ENCODE data around the gene VPS26A.
A peak's percentile ranks its signal among the peaks of the same experiment; 100 is the strongest.

The VPS26A gene

GRCh38 chr10:69123747-69124562 is at the start of gene VPS26A:
TSS of gene VPS26A (plus strand) at chr10:69124178. CDS start at chr10:69124278, 100 bp downstream.
- DNase-seq, result peak; percentile 84

- DNase-seq, result no peak
Observed at GRCh38 chr10:69074532-69074931, 49.4 kb upstream of the VPS26A start.

DNA sequence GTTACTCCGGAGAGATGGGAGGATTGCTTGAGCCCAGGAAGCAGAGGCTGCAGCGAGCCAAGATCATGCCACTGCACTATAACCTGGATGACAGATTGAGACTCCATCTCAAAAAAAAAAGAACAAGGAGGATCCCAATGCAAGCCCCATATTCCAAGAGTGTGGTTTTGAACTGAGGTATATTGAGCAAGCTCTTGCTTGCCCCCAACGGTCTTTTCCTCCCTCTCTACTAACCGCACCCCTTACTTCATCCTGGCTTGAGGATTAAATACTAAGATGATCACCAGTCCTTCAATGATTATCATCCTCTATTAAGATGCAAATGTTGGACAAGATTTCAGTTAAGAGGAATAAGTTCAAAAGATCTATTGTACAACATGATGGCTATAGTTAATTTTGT is 48.5 kb upstream of the VPS26A start:
- no peak for DNase-seq

DNA sequence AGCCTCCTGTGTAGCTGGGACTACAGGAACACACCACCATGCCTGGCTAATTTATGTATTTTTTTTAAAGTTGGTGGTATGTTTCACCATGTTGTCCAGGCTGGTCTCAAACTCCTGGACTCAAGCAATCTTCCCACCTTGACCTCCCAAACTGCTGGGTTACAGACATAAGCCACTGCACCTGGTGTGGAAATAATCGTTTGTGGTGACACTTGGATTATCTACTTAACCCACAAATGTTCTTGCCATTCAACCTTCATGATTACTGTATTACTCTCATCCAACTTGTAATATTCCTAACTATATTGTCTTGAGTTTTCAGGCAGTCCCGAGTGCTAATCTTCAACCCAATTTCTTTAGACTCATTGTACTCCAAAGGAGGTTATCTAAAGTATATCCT is 45.7 kb upstream of the VPS26A start:
- no peak for DNase-seq

DNA sequence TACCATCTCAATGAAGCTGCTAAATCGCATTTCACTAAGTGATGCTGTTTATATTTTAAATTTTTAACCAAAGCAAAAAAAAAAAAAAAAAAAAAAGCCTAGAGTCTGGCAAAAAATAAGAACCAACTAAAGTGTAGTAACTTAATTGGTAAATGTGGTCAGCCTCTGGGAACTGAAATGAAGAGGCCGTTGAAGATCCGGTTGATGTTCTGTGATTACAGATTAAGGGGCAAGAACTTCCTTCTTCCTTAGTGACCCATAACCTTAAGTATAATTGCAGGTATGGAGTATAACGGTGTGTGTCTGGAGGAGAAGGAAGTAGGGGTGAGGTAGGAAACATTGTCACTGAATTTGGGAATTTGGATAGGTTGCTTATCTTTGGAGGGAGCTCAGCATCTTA is 43.8 kb upstream of the VPS26A start:
- DNase-seq, result no peak

DNA sequence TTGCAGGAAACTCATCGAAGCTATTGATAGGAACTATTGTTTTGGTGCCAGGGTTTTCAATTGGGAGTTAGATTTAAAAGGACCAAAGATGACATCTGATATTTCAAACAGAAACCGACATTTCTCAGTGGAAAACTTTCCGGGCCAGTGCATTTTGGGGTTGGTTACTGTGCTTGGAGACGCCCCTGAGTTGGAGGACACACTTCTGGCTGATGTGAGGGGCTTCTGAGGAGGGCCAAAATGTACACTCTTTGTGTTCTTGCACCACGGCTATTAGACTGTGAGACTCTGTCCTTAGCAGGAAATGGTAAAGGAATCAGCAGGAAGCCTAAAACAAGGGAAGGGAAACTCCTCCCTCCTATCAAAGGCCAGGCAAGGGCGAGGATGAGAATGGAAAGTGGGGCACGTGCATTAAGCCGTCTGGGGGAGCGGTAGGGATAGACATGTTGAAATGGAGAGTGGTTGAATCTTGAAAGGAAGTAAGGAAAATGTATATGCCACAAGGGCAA is 37.9 kb upstream of the VPS26A start:
- DNase-seq, result no peak

DNA sequence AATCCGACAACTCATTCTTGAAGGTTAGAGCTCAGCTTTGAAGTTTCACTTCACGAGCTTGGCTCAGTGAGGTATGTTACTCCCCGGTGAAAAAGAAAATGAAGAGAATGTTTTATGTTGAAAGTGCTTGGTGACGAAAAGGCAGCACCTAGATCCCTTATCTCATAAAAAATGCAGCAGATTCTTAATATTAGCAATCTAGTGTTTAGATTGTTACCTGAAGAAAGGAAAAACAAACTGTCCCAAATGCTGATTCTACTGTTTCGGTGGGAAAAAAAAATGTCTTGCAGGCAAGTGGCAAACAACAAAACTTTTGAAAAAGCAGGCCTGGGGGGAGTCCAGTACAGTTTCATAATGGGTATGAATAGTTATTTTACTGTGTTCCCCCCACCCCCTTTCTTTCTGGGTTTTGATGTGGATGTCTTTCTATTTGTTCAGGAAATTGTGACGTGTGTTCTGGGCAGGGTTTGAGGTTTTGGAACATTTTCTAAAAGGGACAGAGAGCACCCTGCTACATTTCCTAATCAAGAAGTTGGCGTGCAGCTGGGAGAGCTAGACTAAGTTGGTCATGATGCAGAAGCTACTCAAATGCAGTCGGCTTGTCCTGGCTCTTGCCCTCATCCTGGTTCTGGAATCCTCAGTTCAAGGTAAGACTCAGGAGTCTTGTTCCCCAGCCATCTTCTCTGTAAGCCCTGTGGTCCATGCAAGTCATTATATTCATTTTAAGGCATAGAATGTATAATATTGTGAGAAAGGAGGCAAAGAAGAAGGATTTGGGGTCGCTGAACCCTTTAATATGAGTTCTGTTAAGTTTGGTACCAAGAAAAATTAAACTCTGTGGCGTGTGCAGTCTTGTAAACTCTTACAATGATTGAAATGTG is 36.1 kb upstream of the VPS26A start, which contains the start of gene SRGN:
TSS of gene SRGN (plus strand) at position 514 of the 881 bp plus-strand sequence. CDS start at position 569, 55 bp downstream.
- DNase-seq, result no peak

- no peak for DNase-seq
Observed at GRCh38 chr10:69088471-69088769, 35.6 kb upstream of the VPS26A start.

DNA sequence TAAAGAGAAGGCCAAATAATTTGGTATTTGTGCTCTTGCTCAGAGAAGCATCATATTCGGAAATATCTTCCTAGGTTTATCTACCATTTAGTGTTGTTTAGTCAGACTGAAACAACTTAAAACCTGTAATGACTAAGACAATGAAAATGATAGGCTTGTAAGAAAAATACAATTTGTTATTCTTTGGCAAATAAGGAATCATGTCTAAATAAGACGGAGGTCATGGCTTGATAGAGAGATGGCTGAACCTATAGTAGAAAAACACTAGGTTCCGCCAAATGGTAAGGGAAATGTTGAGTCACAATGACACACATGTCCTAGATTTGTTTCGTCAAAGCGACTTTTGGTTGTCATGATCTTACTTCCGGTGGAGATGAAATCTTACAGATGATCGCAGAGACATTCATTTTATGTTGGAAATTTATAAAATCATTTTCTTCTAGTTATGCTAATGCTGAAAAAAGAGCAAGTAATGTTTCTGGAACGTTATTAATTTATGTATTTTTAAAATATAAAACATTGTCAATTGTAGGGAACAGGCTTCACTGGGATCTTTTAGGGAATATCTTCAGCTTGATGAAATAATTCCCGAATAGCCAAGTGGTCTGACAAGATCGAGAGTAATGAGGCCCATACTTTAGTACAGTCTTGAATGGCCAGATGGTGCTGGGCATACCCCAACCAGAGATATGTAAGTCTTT is 35.0 kb upstream of the VPS26A start:
- no peak for DNase-seq

- no peak for DNase-seq
Observed at GRCh38 chr10:69089638-69090599, 34.1 kb upstream of the VPS26A start.

- DNase-seq, result no peak
Observed at GRCh38 chr10:69090685-69091084, 33.3 kb upstream of the VPS26A start.

- no peak for DNase-seq
Observed at GRCh38 chr10:69091143-69091651, 32.8 kb upstream of the VPS26A start.

DNA sequence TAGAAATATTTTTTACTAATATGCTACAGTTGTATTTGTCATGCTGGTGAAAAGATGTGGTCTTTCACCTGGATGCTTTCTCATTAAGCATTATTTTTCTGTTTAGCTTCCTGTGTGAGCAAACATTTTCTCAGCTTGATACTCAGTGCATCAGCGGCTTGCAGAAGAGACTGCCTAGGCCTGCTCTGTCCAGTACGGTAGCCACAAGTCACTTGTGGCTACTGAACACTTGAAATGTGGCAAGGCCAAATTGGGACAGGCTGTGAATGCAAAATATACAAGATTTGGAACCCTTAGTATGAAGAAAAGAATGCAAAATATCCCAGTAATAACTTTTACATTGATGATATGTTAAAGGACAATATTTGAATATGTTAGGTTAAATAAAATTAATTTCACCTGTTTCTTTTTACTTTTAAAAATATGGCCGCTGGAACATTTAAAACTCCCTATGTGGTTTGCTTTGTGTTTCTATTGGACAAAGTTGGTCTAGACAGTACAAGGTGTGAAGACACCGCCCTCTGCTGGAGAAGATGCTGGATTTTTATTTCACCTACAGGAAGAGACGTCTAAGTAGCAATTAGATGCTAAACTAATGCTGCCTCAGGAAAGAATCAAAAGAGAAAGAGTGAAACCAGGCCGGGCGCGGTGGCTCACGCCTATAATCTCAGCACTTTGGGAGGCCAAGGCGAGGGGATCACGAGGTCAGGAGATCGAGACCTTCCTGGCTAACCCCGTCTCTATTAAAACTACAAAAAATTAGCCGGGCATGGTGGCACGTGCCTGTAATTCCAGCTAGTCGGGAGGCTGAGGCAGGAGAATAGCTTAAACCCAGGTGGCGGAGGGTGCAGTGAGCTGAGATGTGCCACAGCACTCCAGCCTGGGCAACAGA is 30.8 kb upstream of the VPS26A start:
- DNase-seq, result peak; percentile 34

GRCh38 chr10:69093933-69094332 is 30.0 kb upstream of the VPS26A start:
- no peak for DNase-seq

DNA sequence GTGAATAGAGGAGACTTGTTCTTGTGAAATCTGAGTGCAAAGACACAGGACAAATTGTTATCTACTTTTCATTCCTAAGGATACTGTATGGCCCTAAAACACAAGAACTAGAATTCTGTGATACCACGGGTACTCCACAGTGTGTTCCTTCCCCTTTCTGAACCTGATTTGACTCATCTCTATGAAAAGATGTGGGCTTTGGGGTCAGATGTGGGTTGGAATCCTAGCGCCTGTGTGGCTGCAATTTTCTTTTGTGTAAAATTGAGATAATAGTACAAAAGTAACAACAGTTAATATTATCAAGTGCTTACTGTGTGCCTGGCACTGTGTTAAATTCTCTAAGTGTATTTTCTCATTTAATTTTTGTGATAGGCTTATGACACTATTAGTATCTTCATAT is 27.9 kb upstream of the VPS26A start:
- DNase-seq, result no peak

- DNase-seq, result no peak
Observed at GRCh38 chr10:69097729-69098128, 26.2 kb upstream of the VPS26A start.

GRCh38 chr10:69100136-69100872 is 23.7 kb upstream of the VPS26A start:
- DNase-seq, result no peak

DNA sequence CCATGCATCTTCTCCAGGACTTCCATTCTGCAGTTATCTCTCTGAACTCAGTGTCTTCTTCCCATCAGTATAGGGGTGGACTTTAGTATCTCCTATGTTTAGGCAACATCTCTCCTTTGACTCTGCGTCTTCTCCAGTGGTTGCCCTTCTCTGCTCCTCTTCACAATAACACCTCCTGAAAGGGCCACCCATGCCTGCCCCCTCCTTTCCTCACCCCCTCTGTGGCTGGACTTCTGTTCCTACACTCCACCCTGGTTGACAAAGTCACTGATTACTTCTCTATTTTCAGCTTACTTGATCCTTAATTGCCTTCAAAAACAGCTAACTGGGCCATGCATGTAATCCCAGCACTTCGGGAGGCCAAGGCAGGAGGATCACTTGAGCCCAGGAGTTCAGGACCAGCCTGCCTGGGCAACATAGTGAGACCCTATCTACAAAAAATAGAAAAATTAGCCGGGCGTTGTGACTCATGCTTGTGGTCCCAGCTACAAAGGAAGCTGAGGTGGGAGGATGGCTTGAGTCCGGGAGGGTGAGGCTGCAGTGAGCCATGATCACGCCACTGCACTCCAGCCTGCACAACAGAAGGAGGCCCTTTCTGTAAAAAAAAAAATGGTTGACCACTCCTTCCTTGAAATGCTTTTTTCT is 22.4 kb upstream of the VPS26A start:
- no peak for DNase-seq

- DNase-seq, result no peak
Observed at GRCh38 chr10:69102440-69102839, 21.5 kb upstream of the VPS26A start.

Data from NCI-H446 treated with DMSO at 0.1 percent for 48 hours (cell line).